Keratinocyte (primary cell): ENCODE results near the gene LZTR1. TPM values are rescaled to one million over a fixed set of nuclear protein-coding genes. Genes with fewer than 3 reads are reported as not detected.
"Not testable (repeated sequence)": the region's sequence is repeated elsewhere in the genome, so short reads cannot be mapped to it uniquely, and the experiment has no call there.

Source experiments
- DNase-seq: peaks from one replicate; pipeline ENCODE4 v3.0.0-alpha.2; 2011; ENCODE audit warnings: low read depth, missing footprints, low spot score
- FAIRE-seq: peaks from 2 replicates; lab custom pipeline; 2011; peaks lifted over from hg19 to GRCh38; lab: Jason Lieb, UNC
- H2AFZ ChIP-seq: 2 replicates; pipeline ENCODE4 v1.6.0; 2012; ENCODE audit warnings: low read length, control low read depth, inconsistent platforms; ENCODE audit not compliant: control insufficient read depth
- H3K27ac ChIP-seq: 2 replicates; pipeline ENCODE4 v1.5.1; 2011; ENCODE audit warnings: low read length; ENCODE audit not compliant: control insufficient read depth, insufficient read depth
- H3K27me3 ChIP-seq: 3 replicates; pipeline ENCODE4 v1.6.0; 2011; ENCODE audit warnings: low read length; ENCODE audit not compliant: control insufficient read depth, insufficient read depth; ENCODE audit errors: extremely low read depth
- H3K36me3 ChIP-seq, 2 experiments: 2 replicates in 1 of 2; 3 replicates in 1 of 2; pipeline ENCODE4 v1.5.1; 2011; ENCODE audit warnings: low read length in 2 of 2, mild to moderate bottlenecking in 1 of 2; ENCODE audit not compliant: control insufficient read depth in 2 of 2, insufficient read depth in 2 of 2; ENCODE audit errors: extremely low read depth in 1 of 2
- H3K4me1 ChIP-seq: 3 replicates; pipeline ENCODE4 v1.5.1; 2011; ENCODE audit warnings: low read length; ENCODE audit not compliant: control insufficient read depth, insufficient read depth; ENCODE audit errors: extremely low read depth
- H3K4me2 ChIP-seq: 3 replicates; pipeline ENCODE4 v1.6.0; 2011; ENCODE audit warnings: low read depth, low read length; ENCODE audit not compliant: control insufficient read depth, insufficient read depth; ENCODE audit errors: extremely low read depth
- H3K4me3 ChIP-seq, 3 experiments: fragments of 200-600 bp in 1 of 3; sonication (generic) in 1 of 3; 2 replicates in 2 of 3; 3 replicates in 1 of 3; pipeline ENCODE4 v1.5.1; 2011 to 2016; ENCODE audit warnings: low read length in 3 of 3, mild to moderate bottlenecking in 3 of 3, control low read depth in 2 of 3, inconsistent platforms in 1 of 3, low read depth in 1 of 3, mixed read lengths in 1 of 3, mixed run types in 1 of 3, moderate library complexity in 1 of 3; ENCODE audit not compliant: control insufficient read depth in 2 of 3, insufficient read depth in 2 of 3; ENCODE audit errors: extremely low read depth in 1 of 3
- H3K79me2 ChIP-seq: 2 replicates; pipeline ENCODE4 v1.6.0; 2012; ENCODE audit warnings: low read length; ENCODE audit not compliant: control insufficient read depth, insufficient read depth
- H3K9ac ChIP-seq: 3 replicates; pipeline ENCODE4 v1.6.0; 2011; ENCODE audit warnings: low read length; ENCODE audit not compliant: control insufficient read depth, insufficient read depth; ENCODE audit errors: extremely low read depth
- H3K9me1 ChIP-seq: 3 replicates; pipeline ENCODE4 v1.6.0; 2011; ENCODE audit warnings: low read length; ENCODE audit not compliant: control insufficient read depth, insufficient read depth; ENCODE audit errors: extremely low read depth
- H3K9me3 ChIP-seq: 2 replicates; pipeline ENCODE4 v1.5.1; 2012; ENCODE audit warnings: low read depth, low read length; ENCODE audit not compliant: control insufficient read depth
- H4K20me1 ChIP-seq: 3 replicates; pipeline ENCODE4 v1.6.0; 2011; ENCODE audit warnings: low read length; ENCODE audit not compliant: control insufficient read depth, insufficient read depth; ENCODE audit errors: extremely low read depth
- CTCF ChIP-seq, 3 experiments: IDR thresholded peaks in 1 of 3; conservative IDR thresholded peaks in 1 of 3; optimal IDR thresholded peaks in 1 of 3; 2 replicates in 2 of 3; 3 replicates in 1 of 3; pipeline versions ENCODE3 to v1.5.1; 2011; ENCODE audit warnings: low read length in 3 of 3, mild to moderate bottlenecking in 3 of 3, moderate library complexity in 2 of 3, control low read depth in 1 of 3, inconsistent platforms in 1 of 3; ENCODE audit not compliant: insufficient read depth in 2 of 3; ENCODE audit errors: extremely low read depth in 1 of 3
- EZH2 ChIP-seq: IDR thresholded peaks from one replicate; pipeline ENCODE4 v1.6.1; 2012; ENCODE audit warnings: inconsistent platforms, mild to moderate bottlenecking, low read length, moderate library complexity
- dilution Hi-C: fragments of 300-500 bp; cut with MboI; formaldehyde crosslinking; loops from one replicate; pipeline ENCODE4 v1.7.0; 2020; ENCODE audit warnings: low sequenced_read_pairs; ENCODE audit not compliant: extremely low pct_ligation_motif_present
- polyA plus RNA-seq, 5 experiments: library from polyadenylated mRNA; depleted of rRNA in 3 of 5; stranded (reverse) in 3 of 5; stranded (forward) in 1 of 5; unstranded in 1 of 5; fragments of >200 nt; gene quantifications; 1 replicate in 1 of 5; 2 replicates in 3 of 5; 3 replicates in 1 of 5; pipeline versions ENCODE4 v1.2.1 to v1.2.3, GENCODE V29; 2011 to 2012; ENCODE audit warnings: missing spikeins in 2 of 5, low read depth in 1 of 5, low replicate concordance in 1 of 5

The LZTR1 gene
- polyA plus RNA-seq, 1 donor (not counting 4 experiments of a cell fraction or from before 2014, with no cell fraction given): 37.0 TPM

GRCh38 chr22:20970939-20971657, 11.0 kb upstream of the LZTR1 start:
- Histone ChIP-seq H3K4me3 (no peak overlapping the region), H4K20me1 (no peaks in the 10 kb centered on the region), H3K79me2 (no peaks in the 10 kb centered on the region), H3K27me3 (no peaks in the 10 kb centered on the region), H3K27ac (no peak overlapping the region), H3K4me2 (no peak overlapping the region), H2AFZ (no peak overlapping the region), H3K4me1 (no peaks in the 10 kb centered on the region), H3K9ac (no peak overlapping the region), H3K36me3 (no peaks in the 10 kb centered on the region), H3K9me1 (no peaks in the 10 kb centered on the region), H3K9me3 (no peaks in the 10 kb centered on the region)
- FAIRE-seq: no peak
- no peak for TF ChIP-seq CTCF (optimal IDR thresholded peaks at IDR 0.05 in 1 of 3, IDR thresholded peaks at IDR 0.05 in 1 of 3, conservative IDR thresholded peaks at IDR 0.05 in 1 of 3; ENCODE audit: extremely low read depth in 1 of 3, insufficient read depth in 2 of 3, low read length in 3 of 3)
- no peak for TF ChIP-seq EZH2
- no peak for DNase-seq
- dilution Hi-C loops: no loop called here

GRCh38 chr22:20972014-20972694, 9.9 kb upstream of the LZTR1 start:
- H4K20me1 ChIP-seq, H3K4me3 ChIP-seq, H3K4me1 ChIP-seq, dilution Hi-C loops, H3K36me3 ChIP-seq, H3K27me3 ChIP-seq, H3K9me1 ChIP-seq, DNase-seq, H3K27ac ChIP-seq, H3K79me2 ChIP-seq, H2AFZ ChIP-seq, H3K9ac ChIP-seq, H3K9me3 ChIP-seq, FAIRE-seq, H3K4me2 ChIP-seq: not testable (repeated sequence)
